Uterus (tissue), 2 donors: ENCODE measurements around the gene RPL18.

Source experiments
- CTCF ChIP-seq, 4 experiments: fragments of 200-600 bp in 2 of 4; fragments of 450-650 bp in 2 of 4; sonication (generic) in 2 of 4; IDR thresholded peaks; one replicate each; pipeline ENCODE4 v1.5.1; 2016 to 2019; ENCODE audit warnings: antibody characterized with exemption in 4 of 4, mild to moderate bottlenecking in 2 of 4, moderate library complexity in 1 of 4
- POLR2A ChIP-seq, 2 donors: fragments of 450-650 bp; IDR thresholded peaks; one replicate each; pipeline ENCODE4 v1.6.1; 2016; ENCODE audit warnings: antibody characterized with exemption in 2 of 2, mild to moderate bottlenecking in 1 of 2, moderate library complexity in 1 of 2

- TF ChIP-seq CTCF (IDR thresholded peaks at IDR 0.05) (no peak), POLR2A (IDR thresholded peaks at IDR 0.05) (no peak)
Observed at GRCh38 chr19:48659768-48660167, 40.8 kb upstream of the RPL18 start.
